Vagina (tissue), 2 donors: Measurements from ENCODE around the gene IFNL3.

Experiments
- POLR2A ChIP-seq, 2 donors: fragments of 450-650 bp; IDR thresholded peaks; one replicate each; pipeline ENCODE4 v1.6.1; 2017; ENCODE audit warnings: antibody characterized with exemption in 2 of 2, mild to moderate bottlenecking in 2 of 2, moderate library complexity in 2 of 2
- POLR2AphosphoS5 ChIP-seq, 2 donors: sonication (generic); formaldehyde crosslinking; IDR thresholded peaks; one replicate each; pipeline ENCODE4 v1.9.0; 2017; ENCODE audit warnings: antibody characterized with exemption in 2 of 2, mild to moderate bottlenecking in 2 of 2, low read depth in 1 of 2; ENCODE audit not compliant: insufficient read depth in 1 of 2
- TF ChIP-seq, protein P1 (sequence below), 3 experiments: fragments of 450-650 bp in 2 of 3; fragments of 200-600 bp in 1 of 3; sonication (generic) in 1 of 3; IDR thresholded peaks; one replicate each; pipeline ENCODE4 v1.5.1; 2017 to 2019; ENCODE audit warnings: antibody characterized with exemption in 3 of 3, mild to moderate bottlenecking in 2 of 3, moderate library complexity in 2 of 3

- TF ChIP-seq POLR2AphosphoS5 (IDR thresholded peaks at IDR 0.05; ENCODE audit: insufficient read depth in 1 of 2, low read depth in 1 of 2) (no peak), POLR2A (IDR thresholded peaks at IDR 0.05) (no peak)
- TF ChIP-seq, protein P1, sequence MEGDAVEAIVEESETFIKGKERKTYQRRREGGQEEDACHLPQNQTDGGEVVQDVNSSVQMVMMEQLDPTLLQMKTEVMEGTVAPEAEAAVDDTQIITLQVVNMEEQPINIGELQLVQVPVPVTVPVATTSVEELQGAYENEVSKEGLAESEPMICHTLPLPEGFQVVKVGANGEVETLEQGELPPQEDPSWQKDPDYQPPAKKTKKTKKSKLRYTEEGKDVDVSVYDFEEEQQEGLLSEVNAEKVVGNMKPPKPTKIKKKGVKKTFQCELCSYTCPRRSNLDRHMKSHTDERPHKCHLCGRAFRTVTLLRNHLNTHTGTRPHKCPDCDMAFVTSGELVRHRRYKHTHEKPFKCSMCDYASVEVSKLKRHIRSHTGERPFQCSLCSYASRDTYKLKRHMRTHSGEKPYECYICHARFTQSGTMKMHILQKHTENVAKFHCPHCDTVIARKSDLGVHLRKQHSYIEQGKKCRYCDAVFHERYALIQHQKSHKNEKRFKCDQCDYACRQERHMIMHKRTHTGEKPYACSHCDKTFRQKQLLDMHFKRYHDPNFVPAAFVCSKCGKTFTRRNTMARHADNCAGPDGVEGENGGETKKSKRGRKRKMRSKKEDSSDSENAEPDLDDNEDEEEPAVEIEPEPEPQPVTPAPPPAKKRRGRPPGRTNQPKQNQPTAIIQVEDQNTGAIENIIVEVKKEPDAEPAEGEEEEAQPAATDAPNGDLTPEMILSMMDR (IDR thresholded peaks at IDR 0.05): no peak
Observed at GRCh38 chr19:39275578-39275977, 30.8 kb upstream of the IFNL3 start.
